GM12878 (cell line): ENCODE measurements around the gene LBH. TPM values are rescaled to one million over a fixed set of nuclear protein-coding genes. Genes with fewer than 3 reads are reported as not detected.

Experiments used
- CBFB ChIP-seq: IDR thresholded peaks from 2 replicates; pipeline ENCODE4 v1.6.1; 2016; ENCODE audit warnings: antibody characterized with exemption, low read depth
- CTCF ChIP-seq, 3 experiments: IDR thresholded peaks in 2 of 3; conservative IDR thresholded peaks in 1 of 3; 2 replicates each; pipeline ENCODE4 v1.5.1; 2011; ENCODE audit warnings: low read depth in 3 of 3, low read length in 3 of 3, mild to moderate bottlenecking in 3 of 3, control low read depth in 2 of 3, moderate library complexity in 2 of 3, inconsistent platforms in 1 of 3, mixed read lengths in 1 of 3; ENCODE audit not compliant: control insufficient read depth in 2 of 3, insufficient read depth in 1 of 3; ENCODE audit errors: extremely low read depth in 1 of 3
- IKZF1 ChIP-seq: fragments of 450-650 bp; conservative IDR thresholded peaks from 2 replicates; pipeline ENCODE4 v1.6.1; 2017; ENCODE audit warnings: antibody characterized with exemption, mild to moderate bottlenecking
- IRF4 ChIP-seq: IDR thresholded peaks from 2 replicates; pipeline ENCODE4 v1.6.1; 2011; ENCODE audit warnings: low read depth, low read length
- RBBP5 ChIP-seq: fragments of 200-600 bp; sonication (generic); conservative IDR thresholded peaks from 2 replicates; pipeline ENCODE4 v1.6.1; 2016
- REST ChIP-seq: IDR thresholded peaks from 2 replicates; pipeline ENCODE4 v1.6.1; 2012; ENCODE audit warnings: mild to moderate bottlenecking, low read depth, low read length
- SKIL ChIP-seq: fragments of 450-650 bp; IDR thresholded peaks from 2 replicates; pipeline ENCODE4 v1.6.1; 2017; ENCODE audit warnings: mild to moderate bottlenecking, low read depth, inconsistent platforms; ENCODE audit not compliant: poor library complexity, severe bottlenecking
- SREBF2 ChIP-seq: IDR thresholded peaks from 2 replicates; pipeline ENCODE4 v1.6.1; 2012; ENCODE audit warnings: mild to moderate bottlenecking, low read length
- SUZ12 ChIP-seq: fragments of 200-600 bp; sonication (generic); IDR thresholded peaks from one replicate; pipeline ENCODE4 v1.6.1; 2018; ENCODE audit warnings: antibody characterized with exemption, mild to moderate bottlenecking; ENCODE audit not compliant: unreplicated experiment
- TCF12 ChIP-seq: IDR thresholded peaks from 2 replicates; pipeline ENCODE4 v1.6.1; 2011; ENCODE audit warnings: low read depth, mild to moderate bottlenecking, low read length
- YBX1 ChIP-seq: fragments of 450-650 bp; IDR thresholded peaks from 2 replicates; pipeline ENCODE4 v1.6.1; 2016; ENCODE audit warnings: antibody characterized with exemption
- ZBED1 ChIP-seq: IDR thresholded peaks from 2 replicates; pipeline ENCODE4 v1.6.1; 2016; ENCODE audit warnings: borderline replicate concordance
- polyA plus RNA-seq, 11 experiments: library from polyadenylated mRNA; depleted of rRNA in 4 of 11; unstranded in 6 of 11; stranded (reverse) in 5 of 11; fragments of >200 nt; fragmentation: Nextera tagmentation in 4 of 11; fragmentation: Illumina TruSeq in 1 of 11; extraction: Ambion mirVana in 4 of 11; extraction: Trizol in 1 of 11; gene quantifications; 1 replicate in 1 of 11; 2 replicates in 10 of 11; pipeline versions ENCODE4 v1.2.1 to v1.2.3, GENCODE V29; 2011 to 2016; ENCODE audit warnings: inconsistent platforms in 2 of 11, missing spikeins in 2 of 11, low read depth in 1 of 11
- total RNA-seq, 4 experiments: library from RNA; depleted of rRNA in 3 of 4; stranded (reverse); fragments of >200 nt in 3 of 4; fragmentation: Illumina TruSeq in 1 of 4; extraction: Trizol in 1 of 4; gene quantifications; 2 replicates each; pipeline versions ENCODE4 v1.2.1 to v1.2.3, GENCODE V29; 2013 to 2021
- TF ChIP-seq, protein P1 (sequence below): IDR thresholded peaks from 2 replicates; pipeline ENCODE4 v1.6.1; 2011; ENCODE audit warnings: low read depth, mild to moderate bottlenecking, low read length, moderate library complexity, borderline replicate concordance; ENCODE audit errors: extremely low read depth

The LBH gene
- total and polyA plus RNA-seq, 10 of the 15 experiments (the other 5 are each of a cell fraction or from before 2014, with no cell fraction given): 9.3 to 133 (median 34.1) TPM

- TF ChIP-seq ZBED1: no peak
- no peak for TF ChIP-seq RBBP5
- TF ChIP-seq SREBF2: no peak
- TF ChIP-seq, protein P1, sequence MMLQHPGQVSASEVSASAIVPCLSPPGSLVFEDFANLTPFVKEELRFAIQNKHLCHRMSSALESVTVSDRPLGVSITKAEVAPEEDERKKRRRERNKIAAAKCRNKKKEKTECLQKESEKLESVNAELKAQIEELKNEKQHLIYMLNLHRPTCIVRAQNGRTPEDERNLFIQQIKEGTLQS: no peak
- peak; percentile 70 for TF ChIP-seq IKZF1
- peak; percentile 88 for TF ChIP-seq CBFB
- peak; percentile 31 for TF ChIP-seq SKIL
- TF ChIP-seq IRF4: peak; percentile 89
- TF ChIP-seq SUZ12: no peak
- TF ChIP-seq CTCF (IDR thresholded peaks at IDR 0.05 in 2 of 3, conservative IDR thresholded peaks at IDR 0.05 in 1 of 3; ENCODE audit: control insufficient read depth in 2 of 3, extremely low read depth in 1 of 3, insufficient read depth in 1 of 3, low read depth in 3 of 3, low read length in 3 of 3): no peak
- no peak for TF ChIP-seq REST
- TF ChIP-seq TCF12: peak; percentile 71; the same call in 1 of the 2 replicates
- TF ChIP-seq YBX1: no peak
These were observed 4.7 kb downstream of the LBH start (continued) for GRCh38 chr2:30235859-30236535.
